Measurements from ENCODE around the gene CXCL13.

- TF ChIP-seq, protein P1, sequence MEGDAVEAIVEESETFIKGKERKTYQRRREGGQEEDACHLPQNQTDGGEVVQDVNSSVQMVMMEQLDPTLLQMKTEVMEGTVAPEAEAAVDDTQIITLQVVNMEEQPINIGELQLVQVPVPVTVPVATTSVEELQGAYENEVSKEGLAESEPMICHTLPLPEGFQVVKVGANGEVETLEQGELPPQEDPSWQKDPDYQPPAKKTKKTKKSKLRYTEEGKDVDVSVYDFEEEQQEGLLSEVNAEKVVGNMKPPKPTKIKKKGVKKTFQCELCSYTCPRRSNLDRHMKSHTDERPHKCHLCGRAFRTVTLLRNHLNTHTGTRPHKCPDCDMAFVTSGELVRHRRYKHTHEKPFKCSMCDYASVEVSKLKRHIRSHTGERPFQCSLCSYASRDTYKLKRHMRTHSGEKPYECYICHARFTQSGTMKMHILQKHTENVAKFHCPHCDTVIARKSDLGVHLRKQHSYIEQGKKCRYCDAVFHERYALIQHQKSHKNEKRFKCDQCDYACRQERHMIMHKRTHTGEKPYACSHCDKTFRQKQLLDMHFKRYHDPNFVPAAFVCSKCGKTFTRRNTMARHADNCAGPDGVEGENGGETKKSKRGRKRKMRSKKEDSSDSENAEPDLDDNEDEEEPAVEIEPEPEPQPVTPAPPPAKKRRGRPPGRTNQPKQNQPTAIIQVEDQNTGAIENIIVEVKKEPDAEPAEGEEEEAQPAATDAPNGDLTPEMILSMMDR (IDR thresholded peaks at IDR 0.05) = peak in 1 of 4 experiments; percentile 12
- no peak for TF ChIP-seq POLR2A (IDR thresholded peaks at IDR 0.05)
Observed at GRCh38 chr4:77599378-77599777, 6.2 kb upstream of the CXCL13 start.
